Subcutaneous adipose tissue (tissue), 4 donors: ENCODE data around the gene SCMH1. TPM values are rescaled to one million over a fixed set of nuclear protein-coding genes. Genes with fewer than 3 reads are reported as not detected.

ENCODE experiments used
- CTCF ChIP-seq: fragments of 450-650 bp; IDR thresholded peaks from one replicate; pipeline ENCODE4 v1.5.1; 2016; ENCODE audit warnings: low read depth, mild to moderate bottlenecking, control low read depth, antibody characterized with exemption, moderate library complexity
- total RNA-seq, 4 donors: library from RNA; depleted of rRNA; stranded (reverse); fragments of >200 nt; gene quantifications; one replicate each; pipeline ENCODE4 v1.1.0, GENCODE V29; 2016

SCMH1 gene
- total RNA-seq, 4 donors from 2014 or later = 27.7 to 47.3 (median 46.1) TPM

GRCh38 chr1:41030872-41031616, 211.1 kb downstream of the SCMH1 start:
- no peak for TF ChIP-seq CTCF

- TF ChIP-seq CTCF = no peak
Measured at GRCh38 chr1:41028034-41028642, 214.0 kb downstream of the SCMH1 start.

- TF ChIP-seq CTCF = no peak
Measured at GRCh38 chr1:41025979-41026819, 215.9 kb downstream of the SCMH1 start.

- TF ChIP-seq CTCF = no peak
Measured at GRCh38 chr1:41024953-41025352, 217.2 kb downstream of the SCMH1 start.

GRCh38 chr1:41023279-41023990, 218.7 kb downstream of the SCMH1 start:
- no peak for TF ChIP-seq CTCF

GRCh38 chr1:41022424-41022823, 219.7 kb downstream of the SCMH1 start:
- TF ChIP-seq CTCF = no peak
